ENCODE measurements around the gene KRT16.

KRT16 gene

DNA sequence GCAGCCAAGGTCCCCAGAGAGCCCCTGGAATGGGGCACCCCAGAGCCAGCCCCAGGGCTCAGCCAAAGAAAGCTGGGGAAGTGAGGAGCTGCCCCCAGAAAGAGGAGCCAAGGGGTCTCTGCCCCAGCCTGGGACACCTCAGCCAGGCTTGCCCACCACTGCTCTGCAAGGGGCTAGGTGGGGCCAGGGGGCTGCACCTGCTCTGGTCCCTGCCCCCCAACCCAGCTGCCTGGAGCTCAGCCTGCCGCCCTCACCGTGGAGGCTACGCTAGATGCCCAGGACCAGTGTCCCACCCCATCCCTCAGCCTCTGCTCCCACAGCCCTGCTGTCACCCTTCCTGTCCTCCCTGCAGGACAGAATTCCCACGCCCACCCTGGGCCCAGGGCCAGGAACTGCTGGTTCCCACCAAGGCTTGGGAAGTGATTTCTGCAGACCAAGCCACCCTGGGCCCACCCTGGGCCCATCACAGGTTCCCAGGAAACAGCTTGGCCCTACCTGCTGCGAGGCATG, 39.9 kb upstream of the KRT16 start:
- DNase-seq (ENCODE audit: low spot score) = no peak
- in situ Hi-C loops (cut with MboI; ENCODE audit: low pct_unique_long_range_greater_than_20kb, low sequenced_read_pairs, unreplicated experiment) = loop anchor here (25.0 kb wide), 1 partner anchor 740 kb away; no protein-coding TSS in a partner anchor
- TF ChIP-seq, protein P1, sequence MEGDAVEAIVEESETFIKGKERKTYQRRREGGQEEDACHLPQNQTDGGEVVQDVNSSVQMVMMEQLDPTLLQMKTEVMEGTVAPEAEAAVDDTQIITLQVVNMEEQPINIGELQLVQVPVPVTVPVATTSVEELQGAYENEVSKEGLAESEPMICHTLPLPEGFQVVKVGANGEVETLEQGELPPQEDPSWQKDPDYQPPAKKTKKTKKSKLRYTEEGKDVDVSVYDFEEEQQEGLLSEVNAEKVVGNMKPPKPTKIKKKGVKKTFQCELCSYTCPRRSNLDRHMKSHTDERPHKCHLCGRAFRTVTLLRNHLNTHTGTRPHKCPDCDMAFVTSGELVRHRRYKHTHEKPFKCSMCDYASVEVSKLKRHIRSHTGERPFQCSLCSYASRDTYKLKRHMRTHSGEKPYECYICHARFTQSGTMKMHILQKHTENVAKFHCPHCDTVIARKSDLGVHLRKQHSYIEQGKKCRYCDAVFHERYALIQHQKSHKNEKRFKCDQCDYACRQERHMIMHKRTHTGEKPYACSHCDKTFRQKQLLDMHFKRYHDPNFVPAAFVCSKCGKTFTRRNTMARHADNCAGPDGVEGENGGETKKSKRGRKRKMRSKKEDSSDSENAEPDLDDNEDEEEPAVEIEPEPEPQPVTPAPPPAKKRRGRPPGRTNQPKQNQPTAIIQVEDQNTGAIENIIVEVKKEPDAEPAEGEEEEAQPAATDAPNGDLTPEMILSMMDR (IDR thresholded peaks at IDR 0.05; ENCODE audit: extremely low read depth, insufficient read depth, missing control alignments) = no peak

DNA sequence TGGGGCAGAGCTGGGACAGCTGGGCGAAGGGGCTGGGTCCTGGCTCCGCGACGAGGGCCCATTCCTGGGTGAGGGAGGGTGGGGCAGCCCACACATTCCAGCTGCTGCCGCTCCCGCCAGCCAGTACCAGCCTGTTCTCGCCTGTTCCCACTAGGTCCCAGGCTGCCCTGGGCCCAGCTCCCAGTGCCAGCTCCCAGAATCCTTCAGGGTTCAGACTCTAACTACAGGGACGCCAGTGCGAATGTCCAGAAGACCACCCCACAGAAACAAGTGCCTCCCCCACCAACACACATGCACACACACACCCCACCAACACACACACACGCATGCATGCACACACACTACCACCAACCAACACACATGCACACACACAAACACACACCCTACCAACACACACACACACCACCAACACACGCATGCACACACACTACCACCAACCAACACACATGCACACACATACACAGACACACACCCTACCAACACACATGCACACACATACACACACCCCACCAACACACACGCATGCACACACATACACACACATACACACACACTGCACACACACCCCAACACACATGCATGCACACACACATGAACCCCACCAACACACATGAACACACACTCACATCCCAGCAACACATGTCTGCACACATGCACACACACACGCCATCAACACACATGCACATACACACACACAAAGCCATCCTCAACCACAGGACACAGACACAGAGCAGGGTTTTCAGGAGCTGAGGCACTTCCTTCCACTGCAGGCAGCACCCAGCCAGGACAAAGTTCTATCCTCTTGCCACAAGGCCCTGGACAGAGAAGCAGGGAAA, 39.3 kb upstream of the KRT16 start:
- in situ Hi-C loops (cut with MboI; ENCODE audit: low pct_unique_long_range_greater_than_20kb, low sequenced_read_pairs, unreplicated experiment) = loop anchor here (25.0 kb wide), 1 partner anchor 740 kb away; no protein-coding TSS in a partner anchor
- TF ChIP-seq, protein P1 (IDR thresholded peaks at IDR 0.05; ENCODE audit: extremely low read depth, insufficient read depth, missing control alignments) = no peak
- DNase-seq (ENCODE audit: low spot score) = no peak

DNA sequence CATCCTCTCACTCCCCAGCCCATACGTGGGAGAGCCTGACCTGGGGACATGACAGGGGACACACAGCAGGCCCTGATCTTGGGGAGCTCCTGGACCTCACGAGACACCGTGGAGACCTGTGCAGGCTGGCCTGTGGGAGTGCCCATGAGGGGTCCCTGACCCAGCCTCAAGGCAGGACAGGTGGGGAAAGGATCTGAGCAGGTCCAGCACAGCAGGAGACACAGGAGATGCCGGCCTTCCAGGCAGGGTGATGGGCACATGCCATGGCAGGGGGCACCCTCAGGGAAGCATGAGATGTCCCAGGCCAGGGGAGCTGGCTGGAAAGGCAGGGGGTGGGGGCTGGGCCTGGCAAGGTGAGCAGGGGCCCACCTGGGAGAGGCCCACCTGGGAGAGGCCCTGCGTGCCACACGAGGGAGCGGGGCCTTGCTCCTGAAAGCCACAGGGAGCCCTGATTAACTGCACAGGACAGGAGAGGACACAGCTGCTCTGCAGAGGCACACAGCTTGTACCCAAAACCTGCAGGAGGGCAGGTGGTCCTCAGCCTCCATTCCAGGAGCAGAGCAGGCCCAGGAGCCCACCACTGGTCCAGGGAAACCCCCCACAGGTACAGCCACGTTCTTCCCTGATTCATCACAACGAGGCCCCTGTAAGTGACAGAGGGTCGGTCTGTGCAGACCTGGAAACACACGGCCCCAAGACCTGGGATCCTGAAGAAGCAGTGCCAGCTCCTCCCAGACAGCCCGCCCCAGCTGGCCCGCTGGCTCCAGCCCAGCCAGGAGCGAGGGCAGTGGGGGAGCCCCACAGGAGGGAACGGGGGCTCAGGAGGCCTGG, 38.4 kb upstream of the KRT16 start:
- TF ChIP-seq, protein P1 (IDR thresholded peaks at IDR 0.05; ENCODE audit: extremely low read depth, insufficient read depth, missing control alignments) = no peak
- no peak for DNase-seq (ENCODE audit: low spot score)
- in situ Hi-C loops (cut with MboI; ENCODE audit: low pct_unique_long_range_greater_than_20kb, low sequenced_read_pairs, unreplicated experiment) = loop anchor here (25.0 kb wide), 1 partner anchor 739 kb away; no protein-coding TSS in a partner anchor

DNA sequence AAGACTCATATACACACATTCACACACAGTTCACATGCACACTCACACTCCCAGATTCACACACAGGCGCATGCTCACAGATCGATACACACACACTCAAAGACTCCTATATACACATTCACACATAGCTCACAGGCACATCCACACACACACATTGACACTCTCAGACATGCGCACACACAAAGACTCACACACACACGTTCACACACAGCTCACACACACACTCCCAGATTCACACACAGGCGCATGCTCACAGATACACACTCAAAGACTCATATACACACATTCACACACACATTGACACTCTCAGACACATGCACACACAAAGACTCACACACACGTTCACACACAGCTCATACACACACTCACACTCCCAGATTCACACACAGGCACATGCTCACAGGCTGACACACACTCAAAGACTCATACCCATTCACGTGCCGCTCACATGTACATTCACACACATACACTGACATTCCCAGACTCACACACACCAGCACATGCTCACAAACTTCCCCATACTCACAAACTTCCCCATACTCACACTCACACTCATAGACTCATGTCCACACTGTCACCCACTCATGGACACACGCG, 37.5 kb upstream of the KRT16 start:
- TF ChIP-seq, protein P1 (IDR thresholded peaks at IDR 0.05; ENCODE audit: extremely low read depth, insufficient read depth, missing control alignments) = no peak
- no peak for DNase-seq (ENCODE audit: low spot score)
- in situ Hi-C loops (cut with MboI; ENCODE audit: low pct_unique_long_range_greater_than_20kb, low sequenced_read_pairs, unreplicated experiment) = loop anchor here (25.0 kb wide), 1 partner anchor 738 kb away; no protein-coding TSS in a partner anchor

DNA sequence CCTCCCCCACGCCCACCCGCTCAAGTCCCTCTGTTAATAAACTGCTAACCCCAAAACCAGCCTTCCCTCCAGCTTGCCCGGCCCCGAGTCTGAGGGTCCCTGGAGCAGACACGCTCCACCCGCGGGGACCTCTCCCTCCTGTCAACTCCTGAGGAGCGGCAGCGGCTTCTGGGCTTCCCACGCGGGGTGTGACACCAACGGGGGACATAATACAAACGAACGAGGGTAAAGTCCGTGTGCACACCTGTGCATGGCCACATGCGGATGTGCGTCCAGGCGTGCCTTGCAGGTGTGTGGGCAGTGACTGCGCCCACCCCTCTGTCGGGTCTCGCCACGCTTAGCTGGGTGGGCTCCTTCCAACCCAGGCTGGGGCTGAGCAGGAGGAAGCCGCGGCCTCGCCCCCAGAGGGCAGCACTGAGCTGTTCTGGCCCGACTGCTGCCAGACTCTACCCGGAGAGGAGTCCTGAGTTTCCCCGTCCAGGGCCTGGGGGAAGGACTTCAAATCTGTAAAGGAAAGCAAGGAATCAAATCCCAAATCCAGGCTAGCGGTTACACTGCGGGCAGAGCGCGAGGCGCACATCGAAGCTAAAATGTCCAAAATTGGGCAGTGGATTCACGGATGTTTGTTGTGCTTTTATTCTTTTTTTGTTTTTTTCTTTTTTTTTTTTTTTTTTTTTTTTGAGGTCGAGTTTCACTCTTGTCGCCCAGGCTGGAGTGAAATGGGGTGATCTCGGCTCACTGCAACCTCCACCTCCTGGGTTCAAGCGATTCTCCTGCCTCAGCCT, 36.0 kb upstream of the KRT16 start:
- in situ Hi-C loops (cut with MboI; ENCODE audit: low pct_unique_long_range_greater_than_20kb, low sequenced_read_pairs, unreplicated experiment) = no loop called here
- TF ChIP-seq, protein P1 (IDR thresholded peaks at IDR 0.05; ENCODE audit: extremely low read depth, insufficient read depth, missing control alignments) = peak; percentile 89
- peak; percentile 88 for DNase-seq (ENCODE audit: low spot score)
